HT1080 (cell line): ENCODE measurements around the gene CLDN14. TPM values are rescaled to one million over a fixed set of nuclear protein-coding genes. Genes with fewer than 3 reads are reported as not detected.

Source experiments
- DNase-seq: peaks from one replicate; pipeline ENCODE4 v3.0.0-alpha.2; 2015; ENCODE audit warnings: low read depth
- polyA plus RNA-seq, 2 experiments: library from polyadenylated mRNA; depleted of rRNA; stranded (reverse); fragments of >200 nt; gene quantifications; 2 replicates each; pipeline ENCODE4 v1.2.3, GENCODE V29; 2015
- total RNA-seq: library from RNA; depleted of rRNA; stranded (reverse); fragments of >200 nt; shearing (Covaris generic); gene quantifications from 2 replicates; pipeline ENCODE4 v1.2.3, GENCODE V29; 2014; rRNA removed

Gene CLDN14, protein sequence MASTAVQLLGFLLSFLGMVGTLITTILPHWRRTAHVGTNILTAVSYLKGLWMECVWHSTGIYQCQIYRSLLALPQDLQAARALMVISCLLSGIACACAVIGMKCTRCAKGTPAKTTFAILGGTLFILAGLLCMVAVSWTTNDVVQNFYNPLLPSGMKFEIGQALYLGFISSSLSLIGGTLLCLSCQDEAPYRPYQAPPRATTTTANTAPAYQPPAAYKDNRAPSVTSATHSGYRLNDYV
- total RNA-seq, result 0.13 TPM in 1 of 2 replicates, not detected in the other
- 0.06 and 0.23 TPM in 2 replicates for polyA plus RNA-seq (2015; cell fraction: cytosol; rRNA removed)
- 0.14 TPM in 1 of 2 replicates, not detected in the other for polyA plus RNA-seq (2015; cell fraction: nucleus; rRNA removed)

DNA sequence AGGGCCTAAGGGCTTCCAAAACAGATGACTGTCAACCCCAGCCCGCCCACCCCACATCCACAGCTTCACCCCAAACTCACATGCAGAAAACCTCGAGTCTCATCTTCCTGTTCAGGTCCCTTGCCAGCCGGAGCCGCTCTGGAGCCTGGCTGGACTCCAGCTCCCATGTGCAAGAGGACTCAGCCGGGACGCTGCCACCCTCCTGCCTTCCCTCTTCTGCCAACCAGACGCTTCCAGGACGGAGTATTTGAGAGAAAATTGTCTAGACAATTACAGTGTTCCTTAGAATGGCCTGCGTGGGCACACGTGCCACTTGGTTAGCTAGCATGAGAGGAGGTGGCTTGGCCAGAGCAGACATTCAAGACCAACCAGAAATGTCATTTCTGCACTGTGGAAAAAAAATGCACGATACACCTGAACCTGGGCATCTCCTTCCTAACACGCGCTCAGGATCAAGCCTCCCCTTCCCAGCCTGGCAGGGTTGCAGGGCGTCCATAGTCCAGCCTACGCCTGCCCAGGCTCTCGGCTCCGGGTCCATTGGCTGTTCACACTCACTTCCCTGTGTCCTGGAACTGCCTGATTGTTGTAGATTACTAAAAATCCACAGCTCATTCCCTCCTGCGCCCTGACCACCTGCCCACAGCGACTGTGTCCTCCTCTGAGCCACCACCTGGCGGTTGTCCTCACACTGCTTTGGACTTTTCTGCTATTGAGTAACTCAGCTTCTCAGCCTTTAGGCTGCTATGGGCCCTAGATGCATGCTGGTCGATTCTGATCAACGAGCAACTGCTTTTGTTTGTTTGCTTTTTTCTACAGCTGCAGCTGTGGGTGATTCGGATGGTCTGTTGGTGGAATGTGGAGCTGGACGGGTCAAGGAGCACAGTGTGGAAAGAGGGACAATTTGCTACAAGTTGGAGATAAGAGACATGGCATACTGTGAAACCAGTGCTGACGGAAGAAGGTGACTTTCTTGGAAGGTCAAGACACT, at the start of gene CLDN14:
Gene CLDN14, minus strand, starts transcription at position 708 of the 988 bp plus-strand sequence. CDS start 18,427 bp downstream, outside the sequence.
- DNase-seq, result no peak

DNA sequence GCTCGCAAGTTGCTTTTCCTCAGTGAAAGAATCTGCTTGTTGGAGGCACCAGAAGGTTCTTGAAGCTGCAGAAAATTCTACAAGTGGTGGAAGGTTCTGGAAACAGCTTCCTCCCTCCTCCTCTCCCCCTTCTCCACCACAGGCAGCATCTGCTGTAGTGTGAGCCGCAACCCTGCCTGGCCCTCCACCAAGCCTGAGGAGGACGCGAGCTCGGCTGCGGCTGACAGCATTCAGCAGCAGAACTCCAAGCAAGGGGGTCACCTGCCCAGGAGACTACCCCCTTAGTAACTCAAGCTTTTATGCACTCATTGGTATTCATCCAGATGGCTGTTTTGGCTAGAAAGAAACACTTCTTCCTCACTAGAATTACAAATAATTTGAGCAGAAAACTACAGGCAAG, 48.8 kb upstream of the CLDN14 start:
- no peak for DNase-seq

DNA sequence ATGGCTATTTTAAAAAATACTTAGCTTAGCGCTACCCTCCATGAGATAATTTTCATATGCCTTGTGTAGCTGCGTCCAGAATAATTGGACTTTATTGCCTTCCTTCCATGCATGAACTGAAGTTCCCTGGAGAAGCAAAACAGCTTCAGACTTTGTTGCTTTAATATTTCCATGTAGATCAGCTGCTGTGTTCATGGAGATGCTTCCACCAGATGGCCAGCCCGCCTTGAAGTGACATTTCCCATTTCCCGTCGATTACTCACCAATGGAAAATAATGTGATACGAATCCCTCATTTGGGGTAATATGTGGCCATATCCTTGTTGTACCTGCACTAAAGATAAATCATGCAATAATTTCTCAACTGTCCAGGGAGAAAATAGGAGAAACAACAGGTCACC, 47.4 kb upstream of the CLDN14 start:
- no peak for DNase-seq

DNA sequence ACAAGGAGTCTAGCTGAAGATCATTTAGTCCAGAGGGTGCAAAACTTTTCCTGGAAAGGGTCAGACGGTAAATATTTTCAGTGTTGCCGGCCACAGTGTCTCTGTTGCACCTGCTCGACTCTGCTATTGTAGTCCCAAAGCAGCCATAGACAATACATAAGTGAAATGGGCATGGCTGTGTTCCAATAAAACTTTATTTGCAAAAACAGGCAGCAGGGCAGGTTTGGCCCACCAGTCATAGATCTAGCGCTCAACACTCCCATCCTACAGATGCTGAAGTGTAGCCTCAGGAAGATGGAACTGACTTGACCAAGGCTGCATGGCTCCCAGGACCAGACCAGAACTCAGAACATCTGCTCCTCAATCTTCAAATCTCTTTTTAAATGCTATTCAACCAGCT, 46.2 kb upstream of the CLDN14 start:
- no peak for DNase-seq

DNA sequence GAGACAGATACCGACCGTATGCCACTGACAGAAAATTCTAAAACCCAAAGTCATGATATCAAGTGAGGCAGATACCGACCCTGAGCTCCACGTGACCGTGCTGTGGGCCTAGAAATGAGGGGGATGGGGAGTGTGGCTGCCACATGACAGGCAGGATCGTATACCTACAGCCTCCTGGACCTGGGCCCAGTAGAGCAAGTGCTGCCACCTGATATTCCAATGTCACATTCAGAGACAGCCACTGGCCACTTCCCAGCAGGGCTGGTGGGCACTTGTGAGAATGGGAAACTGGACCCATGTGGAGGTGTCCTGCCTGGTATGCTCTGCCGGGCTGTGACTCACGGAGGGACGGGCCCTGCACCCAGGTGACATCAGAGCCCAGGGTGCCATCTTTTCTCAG, 44.6 kb upstream of the CLDN14 start:
- DNase-seq, result no peak

DNA sequence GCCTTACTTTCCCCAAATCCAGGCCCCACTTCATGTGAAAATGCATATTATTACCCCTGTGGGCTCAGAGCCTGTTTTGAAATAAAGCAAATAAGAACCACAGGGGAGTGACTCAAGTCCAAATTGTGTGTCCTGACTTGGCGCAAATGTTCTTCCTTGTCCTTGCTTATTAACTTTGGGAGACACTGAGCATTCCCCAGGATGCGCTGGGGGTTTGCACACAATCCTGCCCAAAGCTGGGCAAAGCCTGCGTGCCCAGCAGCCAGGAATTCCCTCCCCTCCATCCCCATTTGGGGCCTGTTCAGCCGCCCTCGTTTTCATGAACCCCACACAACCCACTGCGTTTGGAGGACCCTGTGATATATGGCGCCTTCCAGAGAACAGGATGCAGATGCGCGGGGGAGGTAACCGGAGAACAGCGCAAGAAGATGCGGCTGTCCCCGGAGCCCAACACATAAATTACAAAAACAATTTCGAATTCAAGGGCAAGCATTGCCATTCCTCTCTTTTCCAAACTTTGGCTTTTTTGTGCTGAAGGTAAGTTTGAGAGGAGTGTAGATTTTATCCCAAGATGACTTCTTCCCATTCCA, 42.4 kb upstream of the CLDN14 start:
- DNase-seq, result no peak

DNA sequence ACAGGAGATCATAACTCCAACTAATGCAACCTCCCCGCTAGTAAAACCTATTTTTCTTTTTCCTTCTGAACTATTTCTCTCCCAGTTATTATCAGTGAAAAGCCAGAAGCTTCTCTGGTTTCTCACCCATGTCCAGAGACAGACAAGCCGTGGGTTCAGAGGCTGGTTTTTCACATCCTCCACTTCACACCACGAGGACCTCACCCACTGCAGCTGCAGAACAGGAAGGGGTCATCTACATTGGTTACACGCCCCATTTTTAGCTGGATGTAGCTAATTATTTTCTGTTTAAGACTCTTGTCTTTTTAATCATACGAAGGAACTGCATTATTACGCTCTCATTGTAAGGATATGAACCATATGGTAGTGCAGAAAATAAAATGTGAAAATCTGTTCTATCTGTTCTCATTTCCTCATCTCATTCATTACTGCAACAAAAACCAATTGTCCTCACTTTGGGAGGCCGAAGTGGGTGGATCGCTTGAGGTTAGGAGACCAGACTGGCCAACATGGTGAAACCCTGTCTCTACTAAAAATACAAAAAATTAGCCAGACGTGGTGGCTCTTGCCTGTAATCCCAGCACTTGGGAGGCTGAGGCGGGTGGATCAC, 39.1 kb upstream of the CLDN14 start:
- no peak for DNase-seq

DNA sequence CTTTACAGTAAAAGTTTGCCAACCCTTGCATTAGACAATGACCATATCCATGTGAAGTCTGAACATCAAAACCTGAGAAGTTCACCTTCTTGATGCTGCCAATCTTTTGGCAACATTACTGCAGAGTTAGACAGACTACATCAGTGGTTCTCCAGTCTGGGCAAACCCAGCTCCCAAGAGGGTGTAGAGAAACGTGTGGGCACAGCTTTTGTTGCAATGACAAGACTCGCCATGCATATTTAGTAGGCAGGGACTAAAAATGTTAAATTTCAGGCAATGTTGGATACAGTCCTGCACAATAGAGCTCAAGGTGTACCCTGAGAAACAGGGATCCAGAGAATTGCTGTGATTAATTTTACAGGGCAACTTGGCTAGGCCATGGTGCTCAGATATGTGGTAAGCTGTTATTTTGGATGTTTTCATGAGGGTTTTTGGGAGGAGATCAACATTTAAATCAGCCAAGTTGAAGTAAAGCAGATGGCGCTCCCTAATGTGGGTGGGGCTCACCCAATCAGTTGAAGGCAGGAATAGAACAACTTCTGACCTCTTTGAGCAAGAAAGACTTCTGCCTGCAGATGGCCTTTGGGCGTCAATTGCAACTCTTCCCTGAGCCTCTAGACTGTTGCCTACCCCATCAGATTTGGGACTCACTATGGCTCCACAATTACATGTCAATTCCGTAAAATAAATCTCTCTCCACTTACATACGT, 37.6 kb upstream of the CLDN14 start:
- DNase-seq, result no peak

DNA sequence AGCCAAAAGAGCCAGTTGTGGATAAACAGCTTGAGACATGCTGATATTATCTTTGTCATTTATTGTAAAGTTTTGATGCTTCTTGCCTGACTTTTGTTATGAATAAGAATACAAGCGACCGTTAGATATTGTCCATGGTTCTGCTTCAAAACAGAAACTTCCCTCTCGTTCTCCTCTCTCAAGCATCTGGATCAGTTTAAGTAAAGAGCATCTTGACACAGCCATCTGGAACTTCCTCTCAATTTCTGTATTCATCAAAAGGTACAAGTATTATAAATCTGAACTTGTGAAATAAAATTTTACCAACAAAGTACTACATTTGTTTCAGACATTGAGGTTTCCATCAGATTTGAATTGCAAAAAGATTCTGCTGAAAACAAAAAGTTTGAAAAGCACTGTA, 36.4 kb upstream of the CLDN14 start:
- DNase-seq, result no peak

DNA sequence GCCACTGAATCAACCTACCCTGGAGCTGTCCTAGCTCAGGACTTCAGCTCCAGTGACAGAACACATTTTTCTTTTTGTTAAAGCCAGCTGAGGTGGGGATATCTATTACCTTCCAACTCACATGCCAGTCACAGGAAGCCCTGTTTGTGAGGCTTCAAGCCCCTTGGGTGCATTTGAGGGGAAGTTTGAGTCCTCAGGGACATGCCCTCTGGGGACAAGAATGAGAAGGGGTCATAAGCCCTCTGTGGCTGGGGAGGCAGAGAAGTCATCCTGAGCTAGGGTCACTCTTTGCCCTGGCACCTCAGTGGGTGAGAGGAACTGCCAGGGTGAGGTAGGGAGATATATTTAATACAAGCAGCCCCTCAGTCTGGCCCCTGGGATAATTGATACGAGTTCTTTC, 33.5 kb upstream of the CLDN14 start:
- no peak for DNase-seq

DNA sequence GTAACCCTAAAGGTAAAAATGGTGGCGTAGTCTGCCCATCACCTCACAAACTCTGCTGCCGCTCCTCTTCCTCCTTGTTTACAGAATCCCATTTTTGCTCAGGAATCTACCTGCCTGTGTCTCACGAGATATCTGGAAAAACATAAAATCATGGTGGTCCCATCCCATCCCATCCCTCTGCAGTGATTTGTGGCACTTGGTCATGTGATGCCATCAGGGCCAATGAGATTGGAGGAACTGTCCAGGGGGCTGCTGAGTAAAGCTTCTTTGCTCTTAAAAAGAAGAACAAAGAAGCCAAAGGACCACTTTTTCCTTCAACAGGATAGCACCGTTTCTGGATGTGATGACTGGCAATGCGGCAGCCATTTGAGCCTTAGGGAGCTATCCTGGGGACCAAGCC, 33.0 kb upstream of the CLDN14 start:
- no peak for DNase-seq

DNA sequence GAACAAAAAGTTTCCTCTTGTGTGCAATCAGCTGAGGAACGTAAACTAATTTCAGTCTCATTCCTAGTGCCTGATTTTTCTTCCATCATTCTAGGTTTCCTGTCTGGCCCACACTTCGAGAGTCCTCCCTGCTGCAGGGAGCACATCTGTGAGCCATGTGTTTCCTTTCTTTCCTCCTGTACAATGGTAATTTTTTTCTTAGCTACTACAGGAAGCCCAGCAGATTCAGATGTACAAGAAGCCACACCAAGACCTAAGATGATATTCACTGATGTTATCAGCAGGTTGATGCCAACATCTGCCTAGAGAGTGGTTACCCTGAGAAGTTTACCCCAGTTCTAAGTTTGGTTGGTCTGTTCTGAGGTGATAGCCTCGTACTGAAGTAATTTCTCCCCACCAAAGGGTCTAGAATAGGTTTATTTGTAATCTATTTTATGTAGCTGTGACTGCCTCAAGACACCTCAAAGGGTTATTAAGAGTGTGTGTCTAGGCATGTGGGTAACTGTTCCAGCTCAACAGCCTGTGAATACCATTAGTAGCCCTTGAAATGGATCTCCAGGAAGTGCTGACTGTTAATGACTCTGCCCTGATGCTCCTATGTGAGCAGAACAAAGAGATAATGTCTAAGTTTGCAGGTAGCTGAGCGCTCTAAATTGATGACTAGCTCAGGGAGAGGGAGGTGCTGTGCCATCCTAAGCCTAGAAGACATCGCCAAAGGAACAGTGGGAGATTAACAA, 31.7 kb upstream of the CLDN14 start:
- peak; percentile 13 for DNase-seq

DNA sequence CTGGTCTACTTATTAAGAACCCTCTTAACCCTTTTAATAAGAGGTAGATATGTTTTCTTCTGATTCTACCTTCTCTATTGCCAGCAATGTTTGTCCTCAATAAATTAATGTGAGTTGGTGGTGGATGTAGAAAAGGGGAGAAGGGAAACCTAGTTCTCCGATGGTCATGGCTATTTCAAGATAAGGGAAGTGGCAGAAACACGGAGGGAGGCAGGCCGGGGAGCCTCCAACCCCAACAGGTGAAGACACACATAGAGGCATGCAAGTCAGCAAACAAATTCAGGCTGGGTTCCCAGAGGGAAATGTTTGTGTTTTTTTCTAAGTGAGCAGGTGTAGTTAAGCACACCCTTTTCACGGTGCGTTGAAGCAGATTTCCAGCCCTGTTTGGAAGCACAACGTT, 31.0 kb upstream of the CLDN14 start:
- no peak for DNase-seq

DNA sequence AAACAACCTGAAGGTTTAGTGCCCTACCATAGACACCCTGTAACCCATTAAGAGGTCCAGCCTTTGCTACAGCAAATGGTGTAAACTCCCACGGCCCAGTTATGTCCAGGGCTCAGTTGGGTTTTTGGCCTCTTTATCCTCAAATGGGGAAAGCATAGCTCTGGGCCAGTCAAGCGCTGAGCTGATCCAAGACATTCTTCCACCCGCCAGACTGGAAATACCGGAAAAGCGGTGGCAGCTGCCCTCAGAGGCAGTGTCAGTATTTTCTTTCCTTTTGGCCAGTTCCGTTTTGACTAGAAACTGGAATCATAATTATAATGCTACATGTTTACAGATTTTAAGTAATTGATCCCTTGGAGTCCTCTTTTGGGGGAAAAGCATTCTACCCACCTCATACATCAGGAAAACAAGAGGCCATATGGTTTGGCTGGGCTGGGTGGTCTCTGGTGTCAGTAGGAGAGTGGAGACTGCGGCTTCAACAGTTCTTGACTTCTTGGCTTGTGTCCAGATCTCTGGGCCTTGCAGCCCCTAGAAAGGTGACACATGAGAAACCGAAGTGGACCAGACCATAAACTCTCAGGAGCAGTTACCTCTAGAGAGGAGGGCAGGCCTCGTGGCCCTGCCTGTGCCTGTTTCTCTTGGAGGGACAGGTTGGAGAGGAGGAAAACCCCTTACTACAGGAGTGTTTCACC, 30.2 kb upstream of the CLDN14 start:
- no peak for DNase-seq

DNA sequence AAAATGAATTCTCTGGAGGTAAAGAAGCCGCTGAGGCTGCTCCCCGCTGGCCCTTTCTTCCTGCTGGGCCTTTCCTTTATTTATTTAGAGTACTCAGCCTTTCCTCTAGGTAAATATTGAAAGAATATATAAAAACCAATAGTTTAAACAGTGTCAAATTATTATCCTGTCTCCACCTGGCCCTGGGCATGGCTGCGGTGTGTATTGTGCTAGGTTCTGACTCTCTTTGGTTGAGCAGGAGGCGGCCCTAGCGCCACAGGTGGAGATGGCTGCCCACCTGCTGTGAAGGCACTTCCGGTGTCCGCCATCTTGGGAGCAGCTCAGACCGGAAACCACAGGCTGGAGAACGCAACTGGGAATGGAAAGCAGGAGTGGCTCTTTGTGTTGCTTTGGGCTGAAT, 29.0 kb upstream of the CLDN14 start:
- DNase-seq, result no peak

DNA sequence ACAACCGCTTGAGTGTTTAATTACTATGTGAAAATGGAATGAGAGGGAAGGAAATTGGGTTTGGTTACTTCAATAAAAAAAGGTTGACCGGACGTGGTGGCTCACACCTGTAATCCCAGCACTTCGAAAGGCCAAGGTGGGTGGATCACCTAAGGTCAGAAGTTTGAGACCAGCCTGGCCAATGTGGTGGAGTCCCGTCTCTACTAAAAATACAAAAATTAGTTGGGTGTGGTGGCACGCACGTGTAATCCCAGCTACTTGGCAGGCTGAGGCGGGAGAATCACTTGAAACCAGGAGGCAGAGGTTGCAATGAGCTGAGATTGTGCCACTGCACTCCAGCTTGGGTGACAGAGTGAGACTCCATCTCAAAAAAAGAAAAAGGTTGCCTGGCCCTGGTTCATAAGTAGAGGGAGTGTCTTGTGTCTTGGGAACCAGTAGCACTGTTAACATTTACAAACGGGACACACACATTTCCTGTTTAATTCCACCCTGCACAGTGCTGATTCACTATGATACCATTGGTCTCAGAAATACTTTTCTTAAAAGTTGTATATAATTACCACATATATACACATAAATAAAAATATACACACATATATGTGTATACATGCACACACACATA, 27.6 kb upstream of the CLDN14 start:
- no peak for DNase-seq

DNA sequence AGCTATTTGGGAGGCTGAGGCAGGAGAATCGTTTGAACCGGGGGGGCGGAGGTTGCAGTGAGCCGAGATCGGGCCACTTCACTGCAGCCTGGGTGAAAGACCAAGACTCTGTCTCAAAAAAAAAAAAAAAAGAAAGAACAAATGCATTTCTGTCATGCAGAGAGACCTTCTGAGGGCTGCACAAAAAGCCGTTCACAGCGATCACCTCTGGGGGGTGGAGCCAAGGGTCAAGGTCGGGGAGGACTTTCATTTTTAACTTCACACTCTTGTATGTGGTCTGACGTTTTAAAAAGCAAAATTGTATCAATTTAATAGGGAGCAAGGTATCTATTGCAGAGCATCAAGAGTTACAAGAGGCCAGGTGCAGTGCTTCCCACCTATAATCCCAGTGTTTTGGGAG, 26.6 kb upstream of the CLDN14 start:
- no peak for DNase-seq

DNA sequence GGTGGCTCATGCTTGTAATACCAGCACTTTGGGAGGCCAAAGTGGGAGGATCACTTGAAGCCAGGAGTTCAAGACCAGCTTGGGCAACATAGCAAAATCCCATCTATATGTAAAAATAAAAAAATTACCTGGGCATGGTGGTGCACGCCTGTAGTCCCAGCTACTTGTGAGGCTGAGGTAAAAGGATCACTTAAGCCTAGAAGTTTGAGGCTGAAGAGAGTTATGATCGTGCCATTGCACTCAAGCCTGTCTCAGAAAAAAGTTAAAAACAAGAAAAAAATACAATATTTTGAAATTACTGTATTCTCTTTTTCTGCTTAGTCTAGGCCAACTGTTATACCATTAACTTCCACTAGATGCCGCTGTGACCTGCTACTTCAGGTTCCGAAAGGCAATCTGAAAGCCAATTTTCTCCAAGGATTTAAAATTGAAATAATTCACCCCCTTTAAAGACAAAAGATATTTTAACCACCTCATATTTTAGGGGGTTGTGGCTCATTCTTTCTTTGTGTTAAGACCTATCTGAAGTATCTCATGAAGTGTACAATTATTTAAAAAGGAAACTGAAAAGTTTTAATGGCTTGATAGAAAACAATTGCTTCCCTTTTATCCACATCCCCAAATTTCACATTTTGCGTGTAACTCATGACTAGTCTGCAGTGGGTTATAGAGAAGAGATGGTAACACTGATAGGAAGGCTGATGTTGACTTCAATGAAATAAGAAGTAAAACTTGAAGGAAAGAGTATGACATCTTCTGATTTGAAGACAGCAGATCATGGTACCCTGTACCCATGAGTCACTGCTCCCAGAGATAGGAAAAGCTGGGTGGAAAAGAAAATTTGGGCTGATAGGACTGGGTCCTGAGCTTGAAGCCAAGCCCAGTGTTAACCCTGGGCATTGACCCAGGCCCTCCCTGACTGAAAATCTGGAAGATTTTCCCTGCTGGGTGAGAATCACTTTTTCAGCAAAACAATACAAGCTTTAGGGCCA, 24.4 kb upstream of the CLDN14 start:
- DNase-seq, result no peak
